Endometrial microvascular endothelial cells (primary cell): Measurements from ENCODE around the gene ZNF827. TPM values are rescaled to one million over a fixed set of nuclear protein-coding genes. Genes with fewer than 3 reads are reported as not detected.

Experiments
- in situ Hi-C: cut with HindIII; loops from 2 replicates; pipeline ENCODE4 v1.10.0; 2017; ENCODE audit warnings: low sequenced_read_pairs, low pct_unique_long_range_greater_than_20kb; ENCODE audit errors: inconsistent ontology term
- total RNA-seq: library from RNA; depleted of rRNA; stranded (reverse); fragments of >200 nt; gene quantifications from one replicate; pipeline ENCODE4 v1.2.3, GENCODE V29; 2015; ENCODE audit errors: inconsistent ontology term

ZNF827 gene
- total RNA-seq, 1 donor from 2014 or later = 48.9 TPM

GRCh38 chr4:145899886-145900460, 38.6 kb downstream of the ZNF827 start:
- in situ Hi-C loops = no loop called here

GRCh38 chr4:145898926-145899531, 39.6 kb downstream of the ZNF827 start:
- in situ Hi-C loops = no loop called here

GRCh38 chr4:145898466-145898865, 40.2 kb downstream of the ZNF827 start:
- in situ Hi-C loops = no loop called here

GRCh38 chr4:145895056-145895455, 43.6 kb downstream of the ZNF827 start:
- in situ Hi-C loops = no loop called here

- in situ Hi-C loops = no loop called here
Measured at GRCh38 chr4:145891958-145892357, 46.7 kb downstream of the ZNF827 start.

GRCh38 chr4:145890689-145891088, 47.9 kb downstream of the ZNF827 start:
- in situ Hi-C loops = no loop called here

- in situ Hi-C loops = no loop called here
Measured at GRCh38 chr4:145888393-145888792, 50.2 kb downstream of the ZNF827 start.

GRCh38 chr4:145887241-145887991, 51.2 kb downstream of the ZNF827 start:
- in situ Hi-C loops = no loop called here

- in situ Hi-C loops = no loop called here
Measured at GRCh38 chr4:145886871-145887240, 51.8 kb downstream of the ZNF827 start.

- in situ Hi-C loops = no loop called here
Measured at GRCh38 chr4:145885666-145886065, 53.0 kb downstream of the ZNF827 start.

- in situ Hi-C loops = no loop called here
Measured at GRCh38 chr4:145884775-145885174, 53.8 kb downstream of the ZNF827 start.

GRCh38 chr4:145883101-145883694, 55.4 kb downstream of the ZNF827 start:
- in situ Hi-C loops = no loop called here

- in situ Hi-C loops = no loop called here
Measured at GRCh38 chr4:145882604-145883003, 56.0 kb downstream of the ZNF827 start.

- in situ Hi-C loops = no loop called here
Measured at GRCh38 chr4:145881989-145882388, 56.6 kb downstream of the ZNF827 start.

GRCh38 chr4:145881576-145881975, 57.0 kb downstream of the ZNF827 start:
- in situ Hi-C loops = no loop called here

GRCh38 chr4:145880355-145880960, 58.2 kb downstream of the ZNF827 start:
- in situ Hi-C loops = no loop called here

GRCh38 chr4:145879598-145879997, 59.0 kb downstream of the ZNF827 start:
- in situ Hi-C loops = no loop called here

- in situ Hi-C loops = no loop called here
Measured at GRCh38 chr4:145878501-145879435, 59.9 kb downstream of the ZNF827 start.
